Activated CD4-positive, alpha-beta T cell treated with anti-CD3 and anti-CD28 coated beads, Interleukin-2, amount 50 U/mL, for 24 hours (primary cell): Measurements from ENCODE around the gene PYGL.
"Not testable (repeated sequence)": the region's sequence is repeated elsewhere in the genome, so short reads cannot be mapped to it uniquely, and the experiment has no call there.

ENCODE experiments used
- DNase-seq, 2 donors: peaks; one replicate each; pipeline ENCODE4 v3.0.0-alpha.2; 2020; ENCODE audit warnings: low read depth in 1 of 2, low spot score in 1 of 2

PYGL gene

GRCh38 chr14:50955373-50956043 is 11.2 kb upstream of the PYGL start:
- peak in 1 of 2 donors; percentile 7 for DNase-seq

- no peak for DNase-seq
These were observed 10.6 kb upstream of the PYGL start for GRCh38 chr14:50954811-50955372.

- DNase-seq = no peak
These were observed 9.2 kb upstream of the PYGL start for GRCh38 chr14:50953502-50953901.

- DNase-seq = no peak
These were observed 6.7 kb upstream of the PYGL start for GRCh38 chr14:50951032-50951431.

GRCh38 chr14:50948205-50948604 is 3.9 kb upstream of the PYGL start:
- no peak for DNase-seq

- no peak for DNase-seq
These were observed 3.2 kb upstream of the PYGL start for GRCh38 chr14:50947446-50947845.

GRCh38 chr14:50946234-50946935 is 2.1 kb upstream of the PYGL start:
- no peak for DNase-seq

GRCh38 chr14:50944647-50945413 is 547 bp upstream of the PYGL start:
- DNase-seq = no peak

- DNase-seq = no peak
These were observed 881 bp downstream of the PYGL start for GRCh38 chr14:50943261-50943942.

GRCh38 chr14:50941638-50942037 is 2.6 kb downstream of the PYGL start:
- DNase-seq = not testable (repeated sequence)

- DNase-seq = no peak
These were observed 3.1 kb downstream of the PYGL start for GRCh38 chr14:50941151-50941550.

- no peak for DNase-seq
These were observed 6.5 kb downstream of the PYGL start for GRCh38 chr14:50937800-50938199.

- no peak for DNase-seq
These were observed 7.0 kb downstream of the PYGL start for GRCh38 chr14:50937325-50937724.

GRCh38 chr14:50936882-50937281 is 7.4 kb downstream of the PYGL start:
- DNase-seq = no peak

- no peak for DNase-seq
These were observed 8.3 kb downstream of the PYGL start for GRCh38 chr14:50936016-50936340.

GRCh38 chr14:50935126-50936015 is 8.9 kb downstream of the PYGL start:
- DNase-seq = no peak

- DNase-seq = no peak
These were observed 11.4 kb downstream of the PYGL start for GRCh38 chr14:50932592-50933495.

- DNase-seq = no peak
These were observed 12.1 kb downstream of the PYGL start for GRCh38 chr14:50932156-50932555.

- DNase-seq = no peak
These were observed 12.7 kb downstream of the PYGL start for GRCh38 chr14:50931559-50931958.
